HepG2 (cell line): ENCODE measurements around the gene TBC1D1.

ENCODE experiments used
- CTCF ChIP-seq: sonication (generic); formaldehyde crosslinking; IDR thresholded peaks from 2 replicates; pipeline ENCODE4 v1.5.0; 2020; ENCODE audit warnings: mild to moderate bottlenecking, missing genetic modification reagents, moderate library complexity
- EHMT2 ChIP-seq: fragments of 200-600 bp; sonication (generic); IDR thresholded peaks from 2 replicates; pipeline ENCODE4 v1.7.0; 2017; ENCODE audit warnings: antibody characterized with exemption, low read depth, low read length, borderline replicate concordance
- HDAC1 ChIP-seq: sonication (generic); formaldehyde crosslinking; IDR thresholded peaks from 2 replicates; pipeline ENCODE4 v1.5.1; 2020; ENCODE audit warnings: mild to moderate bottlenecking, missing genetic modification reagents
- MAFG ChIP-seq: sonication (generic); formaldehyde crosslinking; IDR thresholded peaks from 2 replicates; pipeline ENCODE4 v1.5.1; 2020; ENCODE audit warnings: mild to moderate bottlenecking, missing genetic modification reagents
- POLR2A ChIP-seq, 2 experiments: IDR thresholded peaks; 2 replicates each; pipeline ENCODE4 v1.6.1; 2011; ENCODE audit warnings: low read depth in 2 of 2, low read length in 2 of 2, mild to moderate bottlenecking in 1 of 2, moderate library complexity in 1 of 2; ENCODE audit not compliant: insufficient read depth in 1 of 2
- POLR2AphosphoS5 ChIP-seq: IDR thresholded peaks from 2 replicates; pipeline ENCODE4 v1.6.1; 2012; ENCODE audit warnings: low read depth, low read length
- SUZ12 ChIP-seq: fragments of 150-350 bp; IDR thresholded peaks from 2 replicates; pipeline ENCODE4 v1.6.1; 2014; ENCODE audit warnings: low read depth, low read length
- TARDBP ChIP-seq: sonication (generic); formaldehyde crosslinking; IDR thresholded peaks from 2 replicates; pipeline ENCODE4 v1.8.0; 2022; ENCODE audit warnings: mild to moderate bottlenecking, missing genetic modification reagents
- ZBTB8A ChIP-seq: sonication (generic); formaldehyde crosslinking; IDR thresholded peaks from 2 replicates; pipeline ENCODE4 v1.4.0; 2020; ENCODE audit warnings: mild to moderate bottlenecking, low read depth, missing genetic modification reagents, borderline replicate concordance
- ZHX1 ChIP-seq: sonication (generic); formaldehyde crosslinking; IDR thresholded peaks from 2 replicates; pipeline ENCODE4 v1.8.1; 2022; ENCODE audit warnings: low read depth, mild to moderate bottlenecking, missing genetic modification reagents
- ZNF282 ChIP-seq: fragments of 450-650 bp; IDR thresholded peaks from 2 replicates; pipeline ENCODE4 v1.6.1; 2018; ENCODE audit not compliant: partially characterized antibody
- ZNF549 ChIP-seq: sonication (generic); formaldehyde crosslinking; IDR thresholded peaks from 2 replicates; pipeline ENCODE4 v1.5.0; 2020; ENCODE audit warnings: missing genetic modification reagents
- ZNF564 ChIP-seq: sonication (generic); formaldehyde crosslinking; IDR thresholded peaks from 2 replicates; pipeline ENCODE4 v1.8.1; 2023; ENCODE audit warnings: mild to moderate bottlenecking, missing genetic modification reagents
- ZNF597 ChIP-seq: sonication (generic); formaldehyde crosslinking; IDR thresholded peaks from 2 replicates; pipeline ENCODE4 v1.5.0; 2020; ENCODE audit warnings: missing genetic modification reagents

- TF ChIP-seq ZNF564 (CRISPR knock-in tag) (no peak), ZHX1 (CRISPR knock-in tag) (no peak), POLR2AphosphoS5 (no peak), TARDBP (CRISPR knock-in tag) (no peak), ZNF549 (CRISPR knock-in tag) (no peak), HDAC1 (CRISPR knock-in tag) (no peak), POLR2A (IDR thresholded peaks at IDR 0.05; ENCODE audit: insufficient read depth in 1 of 2, low read depth in 2 of 2, low read length in 2 of 2) (no peak), ZBTB8A (CRISPR knock-in tag) (no peak), EHMT2 (no peak), CTCF (CRISPR knock-in tag) (no peak), ZNF282 (no peak), SUZ12 (no peak), ZNF597 (no peak), MAFG (CRISPR knock-in tag) (no peak)
Observed at GRCh38 chr4:38058151-38058550, 167.3 kb downstream of the TBC1D1 start.
